GM21529 (cell line): ENCODE results near the gene C4orf54.

Source experiments
- ATAC-seq: cut with Tn5 transposase; IDR thresholded peaks from one replicate; pipeline ENCODE4 v1.9.1; 2021; ENCODE audit not compliant: unreplicated experiment

Gene C4orf54

DNA sequence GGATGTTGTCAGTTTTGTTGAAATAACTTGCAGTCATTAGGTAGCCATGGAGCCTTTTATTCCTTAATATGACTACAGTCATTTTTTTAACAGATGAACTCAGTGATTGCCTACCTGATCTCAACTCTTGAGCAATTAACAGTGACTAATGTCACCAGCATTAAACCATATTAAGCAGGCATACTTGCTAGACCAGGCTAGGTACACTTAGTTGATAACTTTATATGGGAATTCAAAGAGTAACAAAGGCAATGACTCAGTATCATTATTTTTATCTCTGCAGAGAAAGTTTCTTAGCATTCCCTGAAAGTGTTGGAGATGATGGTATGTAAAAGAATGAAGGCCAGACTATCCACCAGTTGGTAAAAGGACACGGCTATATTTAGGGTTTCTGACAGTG, at the start of gene C4orf54:
Gene C4orf54 (minus strand): TSS at position 31 of the 400 bp plus-strand sequence. CDS start 3,180 bp downstream, outside the sequence.
- ATAC-seq: no peak

DNA sequence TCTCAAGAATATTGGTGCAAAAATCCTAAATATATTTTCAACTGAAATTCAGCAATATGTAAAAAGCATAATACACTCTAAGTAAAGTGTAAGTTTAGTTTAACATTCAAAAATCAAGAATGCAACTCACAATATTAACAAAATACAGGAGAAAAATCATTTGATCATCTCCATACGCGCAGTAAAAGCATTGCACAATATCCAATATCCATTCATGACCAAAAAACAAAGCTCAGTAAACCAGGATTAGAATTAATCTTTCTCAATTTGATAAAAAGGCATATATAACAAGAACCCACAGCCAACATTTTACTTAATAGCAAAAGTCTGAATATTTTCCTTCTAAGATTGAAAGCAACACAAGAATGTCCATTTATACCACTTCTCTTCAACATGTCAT, 48.3 kb upstream of the C4orf54 start:
- no peak for ATAC-seq

DNA sequence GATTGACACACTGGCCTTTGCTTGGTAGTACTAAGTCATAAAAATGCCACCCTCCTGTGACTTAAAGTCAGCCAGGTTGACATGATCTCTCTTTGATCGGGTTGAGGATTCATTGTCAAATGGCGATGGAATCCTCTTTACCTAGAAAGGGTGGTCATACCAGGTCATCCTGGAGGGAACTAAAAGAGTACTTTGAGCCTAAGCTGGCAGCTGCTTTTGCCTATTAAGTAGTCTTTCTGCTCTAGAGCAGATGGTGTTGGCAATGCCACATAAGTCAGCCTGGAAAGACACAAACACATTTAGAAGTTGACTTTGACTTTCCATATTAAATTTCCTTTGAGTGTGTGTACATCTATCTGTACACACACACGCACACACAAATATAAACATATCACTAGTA, 39.2 kb upstream of the C4orf54 start:
- no peak for ATAC-seq

- no peak for ATAC-seq
Observed at GRCh38 chr4:99693140-99693539, 35.5 kb upstream of the C4orf54 start.

- no peak for ATAC-seq
Observed at GRCh38 chr4:99690990-99691389, 33.4 kb upstream of the C4orf54 start.

DNA sequence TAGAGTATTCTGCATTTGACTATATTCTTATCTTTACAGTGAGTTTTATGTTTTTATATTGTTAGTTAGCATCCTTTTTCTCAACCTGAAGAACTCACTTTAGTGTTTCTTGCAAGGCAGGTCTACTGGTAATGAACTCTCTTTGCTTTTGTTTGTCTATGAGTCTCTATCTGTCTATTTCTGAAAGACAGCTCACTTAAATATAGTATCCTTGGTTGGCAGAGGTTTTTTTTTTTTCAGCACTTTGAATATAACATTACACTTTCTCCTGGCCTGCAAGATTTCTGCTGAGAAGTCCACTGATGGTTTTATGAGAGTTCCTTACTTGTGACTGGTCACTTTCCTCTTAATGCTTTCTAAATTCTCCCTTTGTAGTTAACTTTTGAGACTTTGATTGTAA, 32.8 kb upstream of the C4orf54 start:
- ATAC-seq: no peak

DNA sequence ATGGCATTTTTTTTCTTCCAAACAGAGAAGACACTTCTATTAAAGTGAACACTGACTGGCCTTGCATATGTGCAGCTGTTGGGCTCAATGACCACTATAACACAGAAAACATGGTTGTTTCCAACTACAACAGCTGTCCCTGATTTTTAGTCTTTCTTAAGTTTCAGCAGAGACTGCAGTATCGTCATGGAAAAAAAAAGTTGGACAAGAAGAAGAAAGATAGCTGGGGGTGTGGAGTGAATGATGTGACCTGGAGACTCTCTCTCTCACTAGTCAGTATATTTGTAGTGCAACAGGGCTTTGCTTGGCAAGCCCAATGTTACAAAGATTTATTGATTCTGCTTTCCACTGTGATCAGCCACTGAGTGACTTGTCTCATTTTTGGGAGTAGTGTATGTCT, 29.5 kb upstream of the C4orf54 start:
- ATAC-seq: no peak

- no peak for ATAC-seq
Observed at GRCh38 chr4:99685234-99685633, 27.6 kb upstream of the C4orf54 start.

DNA sequence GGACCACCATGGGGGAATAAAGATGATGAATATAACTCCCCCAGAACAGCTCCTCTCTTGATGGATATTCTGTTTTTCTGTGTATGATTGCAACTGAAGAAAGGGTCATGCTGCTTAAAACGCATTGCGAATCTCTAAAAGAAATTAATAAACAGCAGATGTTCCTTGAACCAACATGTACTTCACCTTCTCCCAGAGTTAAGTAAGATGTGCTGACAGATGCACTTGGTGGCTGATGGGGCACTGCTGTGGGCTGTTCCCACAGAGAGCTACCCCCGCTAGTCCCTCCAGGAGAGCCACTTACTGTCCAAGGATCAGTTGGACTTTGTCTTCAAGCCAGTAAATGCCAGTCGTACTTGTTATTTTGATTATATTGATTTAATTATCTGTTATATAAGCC, 26.3 kb upstream of the C4orf54 start:
- no peak for ATAC-seq

GRCh38 chr4:99679976-99680375, 22.3 kb upstream of the C4orf54 start:
- no peak for ATAC-seq

GRCh38 chr4:99679204-99679603, 21.6 kb upstream of the C4orf54 start:
- no peak for ATAC-seq

- no peak for ATAC-seq
Observed at GRCh38 chr4:99677161-99677560, 19.5 kb upstream of the C4orf54 start.

DNA sequence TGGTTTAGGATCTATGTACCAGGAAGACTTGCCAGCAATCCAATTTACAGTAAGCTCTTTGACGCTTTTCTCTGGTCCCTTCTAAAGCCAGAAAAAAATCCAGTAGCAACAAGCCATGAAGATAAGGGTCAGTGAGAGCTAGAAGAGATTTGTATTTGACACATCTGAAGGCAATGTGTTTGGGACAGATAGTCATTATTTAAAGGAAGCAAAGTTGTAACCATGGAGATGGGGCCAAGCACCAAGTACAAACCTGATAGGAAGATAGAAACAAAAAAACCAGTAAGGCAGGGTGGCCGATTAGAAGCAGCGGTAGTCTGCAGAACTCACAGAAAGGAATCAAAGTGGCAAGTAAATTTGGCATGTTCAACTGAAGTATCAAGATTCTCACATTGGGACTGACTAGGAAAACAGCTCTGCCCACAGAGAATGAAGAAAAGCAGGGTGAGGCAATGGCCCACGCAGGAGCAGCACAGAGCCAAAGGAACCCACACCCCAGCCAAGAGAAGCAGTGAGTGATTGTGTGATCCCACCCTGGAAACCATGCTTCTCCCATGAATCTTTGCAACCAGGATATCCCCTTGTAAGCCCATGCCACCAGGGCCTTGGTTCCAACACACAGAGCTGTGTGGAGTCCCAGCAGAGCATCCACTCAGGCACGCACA, 12.9 kb upstream of the C4orf54 start:
- ATAC-seq: no peak

DNA sequence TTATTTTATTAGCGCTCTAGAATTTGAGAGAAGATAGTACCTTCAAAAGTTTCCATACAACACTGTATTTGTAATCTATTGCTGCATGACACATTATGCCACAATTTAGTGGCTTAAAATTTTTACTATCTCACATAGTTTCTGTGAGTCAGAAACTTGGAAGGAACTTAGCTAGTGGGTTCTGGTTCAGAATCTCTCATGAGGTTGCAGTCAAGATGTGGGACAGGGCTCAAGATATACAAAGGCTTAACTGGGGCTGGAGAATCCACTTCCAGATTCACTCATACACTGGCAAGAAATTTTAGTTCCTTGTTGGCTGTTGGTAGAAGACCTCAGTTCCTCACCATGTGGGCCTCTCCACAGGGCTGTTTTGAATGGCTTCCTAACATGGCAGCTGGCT, 11.5 kb upstream of the C4orf54 start:
- ATAC-seq: no peak

DNA sequence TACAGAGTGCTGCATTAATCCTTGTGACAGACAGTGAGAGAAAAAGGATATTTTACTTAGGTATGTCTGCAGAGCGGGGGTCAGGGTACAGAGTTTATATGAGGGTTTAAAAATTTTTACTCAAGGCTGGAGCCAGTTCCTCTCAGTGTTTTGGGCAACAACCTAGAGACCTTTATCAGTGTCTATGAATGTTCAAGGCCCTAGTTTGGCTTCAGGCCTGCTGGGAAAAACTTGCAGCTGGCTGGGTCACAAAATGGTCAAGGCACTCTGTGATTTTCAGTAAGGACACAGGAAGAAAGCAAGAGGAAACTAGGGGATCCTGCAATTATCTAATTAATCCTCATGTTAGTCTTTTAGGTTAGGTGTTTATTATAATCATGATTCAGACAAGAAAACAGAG, 10.8 kb upstream of the C4orf54 start:
- no peak for ATAC-seq

DNA sequence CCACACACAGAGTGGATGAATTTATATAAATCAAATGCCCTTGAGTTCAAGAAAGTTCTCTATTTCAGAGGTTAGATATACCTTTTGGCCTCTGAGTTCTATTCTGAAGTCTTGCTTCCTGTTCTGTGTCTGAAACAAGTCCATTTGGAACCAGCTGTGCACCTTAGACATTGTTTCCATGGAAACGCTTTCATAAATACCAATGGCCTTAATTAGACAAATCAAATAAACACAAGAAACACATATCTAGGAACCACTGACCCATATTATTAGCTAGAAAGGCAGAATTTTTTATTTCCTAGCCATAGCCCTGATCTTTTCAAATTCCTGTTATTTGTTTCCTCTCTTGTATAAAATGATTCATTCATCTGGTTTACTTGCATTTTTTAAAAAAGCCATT, 8.4 kb upstream of the C4orf54 start:
- no peak for ATAC-seq

DNA sequence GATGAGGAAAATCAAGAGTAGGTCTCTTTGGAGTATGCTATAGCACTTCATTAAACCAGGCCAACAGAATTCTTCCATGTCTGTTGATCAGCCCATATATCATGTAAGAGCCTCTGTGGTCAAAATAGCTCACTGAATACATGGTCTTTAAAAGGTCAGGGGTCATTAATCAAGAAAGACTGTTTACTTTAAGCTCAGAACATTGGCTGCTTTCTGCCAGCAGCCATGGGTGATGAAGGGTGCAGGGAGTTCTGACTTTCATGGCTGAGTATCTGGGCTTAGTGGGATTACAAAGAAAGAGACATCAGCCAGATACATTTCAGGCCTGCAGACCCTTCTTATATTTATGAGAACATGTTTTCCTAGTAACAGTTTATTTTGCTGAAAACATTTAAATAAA, 7.1 kb upstream of the C4orf54 start:
- ATAC-seq: no peak

GRCh38 chr4:99661907-99662306, 4.3 kb upstream of the C4orf54 start:
- no peak for ATAC-seq

DNA sequence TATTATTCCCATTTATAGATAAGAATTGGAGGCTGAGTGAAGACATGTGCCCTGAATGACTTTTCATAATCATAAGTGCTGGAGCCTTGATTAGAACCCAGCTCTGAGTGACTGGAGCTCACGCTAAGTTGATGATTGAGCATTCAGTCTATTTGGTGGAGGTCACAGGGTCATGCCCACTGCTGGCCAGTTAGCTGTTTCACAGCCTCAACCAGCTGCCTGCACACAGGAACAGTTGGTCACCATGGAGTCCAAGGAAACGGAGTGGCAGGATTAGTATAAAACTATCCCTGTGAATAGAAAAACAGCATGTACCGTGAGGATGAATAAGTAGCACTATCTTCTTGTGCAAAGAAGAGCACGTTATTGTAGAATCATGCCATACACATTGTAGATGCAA, 1.0 kb upstream of the C4orf54 start:
- no peak for ATAC-seq

DNA sequence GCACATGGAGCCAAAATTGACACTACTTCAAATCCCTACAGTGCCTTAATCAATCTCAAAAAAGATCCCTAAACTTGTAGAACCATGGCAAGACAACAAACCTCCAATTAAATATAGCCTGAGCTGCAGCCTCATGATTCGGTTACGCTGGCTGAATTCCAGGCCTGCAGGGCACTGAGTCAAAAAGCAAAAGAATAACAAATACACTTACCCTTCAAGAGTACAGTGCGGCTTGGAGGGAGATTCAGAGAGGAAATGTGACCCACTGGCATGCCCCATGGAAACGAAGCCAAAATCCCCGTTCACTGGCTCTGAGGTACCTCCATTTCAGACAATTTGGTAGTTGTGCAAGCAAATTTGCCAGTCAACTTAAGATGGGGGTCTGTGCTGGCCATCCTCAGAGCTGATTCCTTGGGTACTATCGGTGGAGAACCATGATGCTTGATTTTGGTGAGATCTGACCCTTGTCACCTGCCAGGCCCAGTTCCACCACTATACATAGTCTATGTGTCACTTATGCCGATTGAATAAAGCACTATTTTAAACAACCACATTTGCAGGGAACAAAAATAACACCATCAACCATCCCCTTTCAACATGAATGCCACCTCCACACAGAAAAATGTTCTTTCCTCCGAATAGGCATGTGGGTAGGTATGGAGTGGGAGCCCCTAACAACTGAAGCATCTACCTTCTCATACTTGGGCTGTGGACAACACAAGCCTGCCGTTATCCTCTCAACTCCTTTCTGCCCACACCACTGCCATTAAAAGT, 2.1 kb downstream of the C4orf54 start:
- ATAC-seq: no peak

- ATAC-seq: no peak
Observed at GRCh38 chr4:99654361-99654761, 3.3 kb downstream of the C4orf54 start.

DNA sequence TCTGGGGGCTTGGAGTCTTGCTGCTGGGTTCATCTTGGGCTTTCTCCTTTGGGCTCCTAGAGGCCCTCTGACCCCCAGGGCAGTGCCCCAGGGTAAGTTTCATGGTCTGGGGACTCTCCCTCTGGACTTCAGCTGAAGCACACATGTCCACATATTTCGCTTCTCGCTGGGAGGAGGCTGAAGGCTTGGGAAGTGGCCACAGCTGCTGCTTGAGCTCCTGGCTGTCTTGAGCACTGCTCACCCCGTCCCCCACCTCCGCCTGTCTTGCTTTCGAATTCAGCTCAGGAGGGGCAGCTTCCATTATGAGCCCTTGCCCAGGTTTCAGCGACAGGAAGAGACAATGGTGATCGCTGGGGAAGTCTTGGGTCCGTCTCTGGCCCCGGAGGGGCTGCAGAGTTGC, 3.7 kb downstream of the C4orf54 start:
- ATAC-seq: no peak
